NT2/D1 (cell line): ENCODE measurements around the gene AGPAT4.

Experiments
- DNase-seq: peaks from one replicate; pipeline ENCODE4 v3.0.0-alpha.2; 2011; ENCODE audit warnings: low read depth, low spot score
- H3K27me3 ChIP-seq: 2 replicates; pipeline ENCODE4 v1.6.0; 2011; ENCODE audit warnings: mild to moderate bottlenecking; ENCODE audit not compliant: insufficient read length, insufficient read depth
- H3K36me3 ChIP-seq: 2 replicates; pipeline ENCODE4 v1.6.1; 2011; ENCODE audit warnings: mild to moderate bottlenecking, low read length, mixed read lengths; ENCODE audit not compliant: insufficient read depth, insufficient read length
- H3K4me1 ChIP-seq: 2 replicates; pipeline ENCODE4 v1.5.1; 2011; ENCODE audit not compliant: insufficient read depth, insufficient read length
- H3K4me3 ChIP-seq: 2 replicates; pipeline ENCODE4 v1.5.1; 2011; ENCODE audit warnings: low read depth; ENCODE audit not compliant: insufficient read length
- H3K9ac ChIP-seq: 2 replicates; pipeline ENCODE4 v1.6.0; 2011; ENCODE audit warnings: low read depth; ENCODE audit not compliant: insufficient read length
- H3K9me3 ChIP-seq: 2 replicates; pipeline ENCODE4 v1.5.1; 2011; ENCODE audit warnings: mild to moderate bottlenecking, low read length; ENCODE audit not compliant: insufficient read depth
- SUZ12 ChIP-seq: IDR thresholded peaks from 2 replicates; pipeline ENCODE4 v1.6.1; 2011; ENCODE audit not compliant: insufficient read length, insufficient read depth; ENCODE audit errors: extremely low read depth
- YY1 ChIP-seq: IDR thresholded peaks from 2 replicates; pipeline ENCODE4 v1.6.1; 2011; ENCODE audit not compliant: insufficient read length, insufficient read depth
- ZNF274 ChIP-seq: IDR thresholded peaks from 2 replicates; pipeline ENCODE4 v1.6.1; 2011; ENCODE audit warnings: mild to moderate bottlenecking, low read depth, low read length

AGPAT4 gene

DNA sequence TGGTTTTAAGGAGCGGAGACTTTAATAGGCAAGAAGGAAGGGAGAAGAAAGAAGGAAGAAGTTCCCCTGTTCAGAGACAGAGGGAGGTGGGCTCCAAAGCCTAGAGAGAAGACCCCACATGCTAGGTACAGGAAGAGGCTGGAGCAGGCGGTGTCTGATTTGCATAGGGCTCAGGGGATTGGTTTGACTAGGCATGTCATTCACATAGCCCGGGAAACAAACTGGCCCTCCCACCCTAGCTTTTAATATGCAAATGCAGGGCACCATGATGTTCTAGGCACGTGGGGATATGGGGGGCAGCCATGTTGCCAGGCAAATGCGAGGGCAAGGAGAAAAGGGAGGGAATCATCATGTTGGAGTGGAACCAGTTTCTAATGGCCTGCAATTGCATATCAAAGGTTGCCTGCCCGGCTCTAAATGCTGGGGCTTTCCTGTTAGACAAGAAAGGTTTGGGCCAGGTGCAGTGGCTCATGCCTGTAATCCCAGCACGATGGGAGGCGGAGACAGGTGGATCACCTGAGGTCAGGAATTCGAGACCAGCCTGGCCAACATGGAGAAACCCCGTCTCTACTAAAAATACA lies 34.3 kb upstream of the AGPAT4 start:
- Histone ChIP-seq H3K4me3 (no peak overlapping the region), H3K4me1 (no peaks in the 10 kb centered on the region), H3K36me3 (no peaks in the 10 kb centered on the region), H3K27me3 (no peaks in the 10 kb centered on the region), H3K9me3 (no peaks in the 10 kb centered on the region), H3K9ac (no peak overlapping the region)
- no peak for TF ChIP-seq ZNF274
- no peak for TF ChIP-seq YY1
- TF ChIP-seq SUZ12, result no peak
- no peak for DNase-seq

DNA sequence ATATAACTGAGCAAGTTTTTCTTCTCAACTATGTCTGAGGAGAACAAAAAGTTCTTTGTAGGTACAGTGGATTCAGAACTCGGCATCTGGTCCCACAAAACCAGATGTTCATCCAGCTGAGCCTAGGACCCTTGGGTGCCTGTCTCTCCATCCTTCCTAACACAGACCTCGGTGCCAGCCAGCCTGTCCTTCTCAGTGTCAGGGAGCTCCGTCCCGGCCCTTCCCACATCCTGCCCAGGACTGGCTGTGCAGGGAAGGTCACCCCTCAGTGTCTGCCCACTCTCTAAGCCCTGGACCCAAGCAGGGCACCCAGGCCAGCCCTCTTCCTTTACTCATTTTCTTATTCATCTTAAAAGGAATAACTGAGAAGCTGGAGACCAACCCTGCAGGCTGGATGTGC lies 32.0 kb upstream of the AGPAT4 start:
- Histone ChIP-seq H3K36me3 (no peaks in the 10 kb centered on the region), H3K4me3 (no peak overlapping the region), H3K4me1 (no peaks in the 10 kb centered on the region), H3K9me3 (no peaks in the 10 kb centered on the region), H3K9ac (no peak overlapping the region), H3K27me3 (no peaks in the 10 kb centered on the region)
- no peak for TF ChIP-seq SUZ12
- no peak for TF ChIP-seq YY1
- TF ChIP-seq ZNF274, result no peak
- no peak for DNase-seq

DNA sequence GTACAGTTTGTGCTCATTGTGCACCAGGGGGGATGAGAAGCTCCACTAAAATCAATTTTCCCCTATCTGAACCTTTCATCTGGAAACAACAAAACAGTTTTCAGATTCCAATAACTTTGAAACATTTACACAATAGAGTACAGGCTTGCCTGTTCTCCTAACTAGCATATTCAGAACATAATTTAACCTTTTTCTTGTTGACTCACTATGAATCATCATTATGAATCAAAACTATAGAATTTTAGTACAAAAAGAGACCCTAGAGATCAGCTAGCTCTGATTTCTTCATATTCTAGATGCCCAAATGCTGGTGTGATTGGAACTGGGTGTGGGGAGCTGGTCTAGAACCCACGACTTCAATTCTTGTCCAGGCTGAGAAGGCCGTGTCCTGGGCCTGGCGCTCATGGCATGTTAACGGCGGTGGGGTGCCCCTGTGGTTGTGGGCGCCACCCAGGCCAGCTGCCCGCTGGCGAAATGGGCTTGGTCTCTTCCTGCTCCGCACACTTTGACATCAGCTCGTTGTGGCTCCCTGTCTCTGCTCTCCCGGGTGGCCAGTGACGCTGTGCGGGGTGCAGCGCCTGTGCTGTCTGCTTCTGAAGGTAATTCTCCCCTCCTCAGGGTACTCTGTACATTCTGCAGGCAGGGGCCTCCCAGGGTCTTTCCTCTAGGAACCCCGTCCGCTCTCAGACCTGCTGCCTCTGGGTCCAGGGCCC lies 29.9 kb upstream of the AGPAT4 start:
- TF ChIP-seq YY1, result no peak
- no peak for TF ChIP-seq SUZ12
- TF ChIP-seq ZNF274, result no peak
- no peaks in the 10 kb centered on the region for H3K4me1 ChIP-seq
- H3K27me3 ChIP-seq, result no peaks in the 10 kb centered on the region
- H3K9ac ChIP-seq, result no peak overlapping the region
- no peak for DNase-seq
- H3K4me3 ChIP-seq, result no peak overlapping the region
- no peaks in the 10 kb centered on the region for H3K36me3 ChIP-seq
- no peaks in the 10 kb centered on the region for H3K9me3 ChIP-seq

GRCh38 chr6:161302949-161303348 lies 29.1 kb upstream of the AGPAT4 start:
- no peak overlapping the region for H3K9ac ChIP-seq
- DNase-seq, result no peak
- TF ChIP-seq ZNF274, result no peak
- no peak for TF ChIP-seq YY1
- TF ChIP-seq SUZ12, result no peak
- no peaks in the 10 kb centered on the region for H3K27me3 ChIP-seq
- H3K9me3 ChIP-seq, result no peaks in the 10 kb centered on the region
- H3K4me1 ChIP-seq, result no peaks in the 10 kb centered on the region
- H3K4me3 ChIP-seq, result no peak overlapping the region
- H3K36me3 ChIP-seq, result no peaks in the 10 kb centered on the region

DNA sequence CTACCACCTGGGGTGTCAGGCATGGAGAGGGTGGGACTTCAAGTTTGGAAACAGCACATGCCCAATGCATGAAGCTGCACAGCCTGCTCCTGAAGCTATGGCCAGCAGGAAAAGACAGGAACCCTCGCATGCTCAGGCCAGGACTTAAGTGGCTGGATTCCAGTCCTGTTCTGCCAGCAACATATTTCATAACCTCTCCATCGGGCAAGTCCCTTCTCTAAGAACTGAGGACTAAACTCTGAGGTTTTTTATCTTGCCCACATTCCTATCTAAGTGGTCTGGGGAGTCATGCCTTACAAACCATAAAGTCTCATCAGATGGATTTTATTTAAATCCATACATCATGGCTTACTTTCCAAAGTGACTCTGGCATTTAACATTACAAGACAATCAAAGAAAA lies 27.5 kb upstream of the AGPAT4 start:
- no peak for DNase-seq
- Histone ChIP-seq H3K9ac (no peak overlapping the region), H3K4me3 (no peak overlapping the region), H3K27me3 (no peaks in the 10 kb centered on the region), H3K4me1 (no peaks in the 10 kb centered on the region), H3K9me3 (peaks cover 6% of the 10 kb centered on the region), H3K36me3 (no peaks in the 10 kb centered on the region)
- TF ChIP-seq SUZ12, result no peak
- no peak for TF ChIP-seq YY1
- no peak for TF ChIP-seq ZNF274

GRCh38 chr6:161300823-161301222 lies 27.0 kb upstream of the AGPAT4 start:
- TF ChIP-seq YY1, result no peak
- TF ChIP-seq ZNF274, result no peak
- no peak for TF ChIP-seq SUZ12
- Histone ChIP-seq H3K4me3 (no peak overlapping the region), H3K9ac (no peak overlapping the region), H3K27me3 (no peaks in the 10 kb centered on the region), H3K4me1 (no peaks in the 10 kb centered on the region), H3K9me3 (peaks cover 11% of the 10 kb centered on the region), H3K36me3 (no peaks in the 10 kb centered on the region)
- DNase-seq, result no peak

GRCh38 chr6:161299726-161300125 lies 25.9 kb upstream of the AGPAT4 start:
- Histone ChIP-seq H3K36me3 (no peaks in the 10 kb centered on the region), H3K9me3 (peaks cover 21% of the 10 kb centered on the region), H3K4me3 (no peak overlapping the region), H3K4me1 (no peaks in the 10 kb centered on the region), H3K27me3 (no peaks in the 10 kb centered on the region), H3K9ac (no peak overlapping the region)
- no peak for DNase-seq
- TF ChIP-seq ZNF274 (no peak), SUZ12 (no peak), YY1 (no peak)
